GM18505 (cell line): Measurements from ENCODE around the gene SPATA9.
"Not testable (repeated sequence)": the region's sequence is repeated elsewhere in the genome, so short reads cannot be mapped to it uniquely, and the experiment has no call there.

Experiments
- ATAC-seq: cut with Tn5 transposase; IDR thresholded peaks from one replicate; pipeline ENCODE4 v1.9.1; 2021; ENCODE audit not compliant: unreplicated experiment
- POLR2A ChIP-seq: IDR thresholded peaks from 4 replicates; pipeline ENCODE4 v1.6.1; 2011; ENCODE audit warnings: borderline replicate concordance; ENCODE audit not compliant: insufficient read depth, insufficient read length; ENCODE audit errors: extremely low read depth

Gene SPATA9

DNA sequence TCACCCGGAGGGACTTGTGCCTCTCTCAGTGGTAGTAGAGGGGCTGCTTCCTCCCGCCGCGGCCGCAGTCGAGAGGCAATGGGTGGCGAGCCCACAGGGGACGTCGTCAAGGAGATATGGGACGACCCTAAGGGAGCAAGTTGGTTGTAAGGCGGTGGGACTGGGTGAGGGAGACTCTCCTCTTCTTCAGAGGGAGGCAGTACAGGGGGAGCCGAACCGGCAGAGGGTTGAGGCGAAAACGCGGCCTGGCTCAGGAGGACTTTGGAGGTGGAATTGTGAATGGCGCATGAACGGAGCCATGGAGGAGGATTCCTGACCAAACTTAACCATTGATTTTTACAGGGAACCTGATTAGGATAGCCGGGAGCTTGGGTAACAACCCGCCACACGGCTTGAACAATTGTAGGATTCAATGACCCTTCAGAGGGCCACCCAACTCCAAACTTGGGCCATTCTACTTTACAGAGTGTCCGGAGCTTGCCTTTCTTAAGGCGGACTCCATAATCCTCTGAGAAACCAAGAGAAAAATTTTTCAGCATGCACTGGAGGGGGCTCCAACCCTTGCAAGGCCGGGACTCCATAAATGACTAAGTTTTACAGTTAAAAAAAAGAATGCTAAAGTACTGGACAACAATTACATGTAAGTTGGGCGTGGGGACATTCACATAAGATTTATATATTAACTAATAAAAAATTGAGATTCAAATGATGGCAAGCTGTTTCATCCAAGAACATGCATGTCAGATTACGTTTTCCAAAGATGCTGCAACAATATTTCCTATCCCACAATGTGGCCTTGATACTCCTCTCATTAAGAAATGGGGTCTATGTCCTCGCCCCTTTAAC, 28.9 kb upstream of the SPATA9 start:
- ATAC-seq, result no peak

DNA sequence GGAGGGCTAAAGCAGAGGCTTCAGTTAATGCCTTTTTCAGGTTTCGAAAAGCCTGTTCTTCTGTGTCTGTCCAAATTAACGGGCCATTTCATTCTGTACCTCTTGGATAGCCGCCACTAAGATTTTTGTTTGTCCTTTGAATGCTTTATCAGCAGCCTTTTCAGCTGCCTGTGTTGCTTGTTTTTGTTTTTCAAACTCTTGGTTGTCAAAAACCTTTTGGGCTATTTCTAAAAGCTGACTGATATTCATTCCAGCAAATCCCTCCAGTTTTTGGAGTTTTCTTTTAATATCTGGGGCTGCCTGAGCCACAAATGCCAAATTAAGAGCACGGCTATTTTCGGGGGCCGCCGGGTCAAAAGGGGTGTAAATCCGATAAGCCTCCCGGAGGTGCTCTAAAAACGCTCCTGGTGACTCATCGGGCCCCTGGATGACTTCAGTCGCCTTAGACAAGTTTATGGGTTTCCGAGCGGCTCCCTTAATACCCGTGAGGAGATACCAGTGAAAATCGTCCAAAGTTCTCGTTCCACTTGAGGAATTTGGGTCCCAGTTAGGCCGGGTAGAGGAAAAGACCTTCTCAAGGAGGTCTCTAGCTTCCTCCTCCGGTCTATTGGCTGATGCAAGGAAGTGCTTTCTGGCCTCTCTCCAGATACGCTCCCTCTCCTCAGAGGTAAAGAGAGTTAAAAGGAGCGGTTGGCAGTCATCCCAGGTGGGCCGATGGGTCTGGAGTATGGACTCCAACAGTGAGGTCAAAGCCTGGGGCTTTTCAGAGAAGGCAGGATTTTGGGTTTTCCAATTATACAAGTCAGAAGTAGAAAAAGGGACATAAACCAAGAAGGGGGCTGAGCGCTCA, 28.1 kb upstream of the SPATA9 start:
- not testable (repeated sequence) for ATAC-seq

More for the DNA sequence above, 28.9 kb upstream of the SPATA9 start:
- no peak for TF ChIP-seq POLR2A

DNA sequence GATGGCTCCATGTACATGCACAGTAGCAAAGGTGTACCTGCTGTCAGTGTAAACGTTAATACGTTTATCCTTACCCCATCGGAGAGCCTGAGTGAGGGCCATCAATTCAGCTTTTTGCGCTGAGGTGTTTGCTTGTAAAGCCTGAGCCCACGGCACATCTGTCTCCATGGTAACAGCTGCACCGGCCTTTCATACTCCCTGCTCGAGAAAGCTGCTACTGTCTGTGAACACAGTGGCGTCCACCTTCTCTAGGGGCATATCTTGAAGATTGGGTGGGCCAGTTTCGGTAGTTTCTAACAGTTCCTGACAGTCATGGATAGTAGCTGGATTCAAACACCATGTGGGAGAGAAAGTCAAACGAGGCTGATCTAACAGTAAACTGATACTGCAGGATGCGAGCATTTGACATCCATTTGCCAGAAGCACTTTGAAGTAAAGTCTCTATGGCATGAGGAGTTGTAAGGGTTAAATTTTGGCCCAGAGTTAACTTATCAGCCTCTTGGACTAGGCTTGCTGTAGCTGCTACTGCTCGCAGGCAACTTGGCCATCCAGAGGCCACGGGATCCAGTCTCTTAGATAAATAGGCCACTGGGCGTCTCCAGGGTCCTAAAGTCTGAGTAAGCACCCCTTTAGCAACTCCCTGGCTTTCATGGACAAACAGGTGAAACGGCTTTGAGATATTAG, 27.3 kb upstream of the SPATA9 start:
- no peak for TF ChIP-seq POLR2A
- ATAC-seq, result no peak

DNA sequence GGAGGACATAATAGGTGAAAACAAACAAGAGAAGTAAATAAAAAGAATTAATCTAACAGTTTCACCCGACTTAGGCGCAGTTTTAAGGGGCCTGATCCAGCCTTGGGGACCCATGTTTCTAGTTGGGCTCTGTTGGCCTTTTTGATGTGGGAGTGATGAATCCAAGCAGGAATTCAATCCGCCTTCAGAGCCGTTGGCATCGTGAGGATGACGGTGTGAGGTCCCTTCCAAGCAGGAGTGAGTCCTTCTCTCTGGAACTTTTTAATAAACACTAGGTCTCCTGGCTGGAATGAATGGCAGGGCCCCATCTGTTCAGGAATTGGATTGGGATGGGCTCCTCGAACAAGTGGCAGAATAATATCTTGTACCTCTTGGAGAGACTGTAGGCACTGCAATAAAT, 26.1 kb upstream of the SPATA9 start:
- ATAC-seq, result no peak
- TF ChIP-seq POLR2A, result no peak

DNA sequence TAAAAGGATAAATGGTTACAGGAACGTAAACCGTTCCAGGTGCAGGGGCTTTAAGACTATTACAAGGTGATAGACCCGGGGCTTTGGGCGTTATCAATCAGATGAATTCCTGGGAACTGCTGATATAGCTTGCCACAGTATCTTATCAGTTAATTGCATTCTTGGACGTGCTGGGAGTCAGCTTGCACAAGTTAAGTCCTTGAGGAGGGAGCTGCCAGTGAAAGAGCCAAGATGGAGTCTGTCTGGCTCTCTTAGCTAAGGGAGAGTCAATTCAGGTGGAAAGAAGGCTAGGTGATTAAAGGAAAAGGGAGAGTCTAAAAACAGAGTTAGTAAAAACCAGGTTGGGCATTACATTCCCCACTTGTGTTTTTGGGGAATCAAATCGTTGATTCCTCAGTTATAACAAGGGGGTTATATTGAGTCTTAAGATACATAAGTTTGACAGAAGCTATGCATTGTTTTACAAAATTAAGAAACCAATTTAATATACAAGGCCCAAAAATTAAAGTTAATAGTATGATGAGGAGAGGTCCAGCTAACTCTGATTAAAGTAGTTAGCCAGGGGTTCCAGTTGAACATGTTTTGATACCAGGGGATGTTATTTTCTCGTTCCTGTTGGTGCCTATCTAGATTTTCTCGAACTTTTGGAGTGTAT, 24.9 kb upstream of the SPATA9 start:
- not testable (repeated sequence) for ATAC-seq

DNA sequence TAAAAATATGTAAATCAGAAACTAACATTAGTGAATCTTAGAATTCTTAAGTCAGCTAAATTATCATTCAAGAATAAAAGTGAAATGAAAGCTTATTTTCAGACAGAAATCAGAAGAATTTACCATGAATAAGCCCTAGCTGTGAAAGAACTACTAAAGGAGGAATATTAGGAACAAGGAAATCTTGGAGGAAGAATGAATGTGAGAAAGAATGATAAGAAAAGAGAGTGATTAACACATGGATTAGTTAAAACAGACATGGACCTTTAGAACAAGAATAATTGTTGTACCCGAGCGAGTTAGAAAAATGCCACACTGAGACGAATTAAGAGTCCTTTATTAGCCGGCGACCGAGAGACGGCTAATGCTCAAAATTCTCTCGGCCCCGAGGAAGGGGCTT, 24.3 kb upstream of the SPATA9 start:
- no peak for ATAC-seq
- TF ChIP-seq POLR2A, result no peak

DNA sequence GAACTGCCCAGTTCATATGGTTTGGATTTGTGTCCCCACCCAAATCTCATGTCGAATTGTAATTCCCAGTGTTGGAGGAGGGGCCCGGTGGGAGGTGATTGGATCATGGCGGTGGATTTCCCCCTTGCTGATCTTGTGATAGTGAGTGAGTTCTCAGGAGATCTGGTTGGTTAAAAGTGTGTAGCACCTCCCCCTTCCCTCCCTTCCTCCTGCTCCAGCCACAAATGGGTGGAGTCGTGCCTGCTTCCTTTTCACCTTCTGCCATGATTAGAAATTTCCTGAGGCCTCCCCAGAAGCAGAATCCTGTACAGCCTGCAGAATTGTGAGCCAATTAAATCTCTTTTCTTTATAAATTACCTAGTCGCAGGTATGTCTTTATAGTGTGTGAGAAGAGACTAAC, 23.4 kb upstream of the SPATA9 start:
- not testable (repeated sequence) for ATAC-seq

DNA sequence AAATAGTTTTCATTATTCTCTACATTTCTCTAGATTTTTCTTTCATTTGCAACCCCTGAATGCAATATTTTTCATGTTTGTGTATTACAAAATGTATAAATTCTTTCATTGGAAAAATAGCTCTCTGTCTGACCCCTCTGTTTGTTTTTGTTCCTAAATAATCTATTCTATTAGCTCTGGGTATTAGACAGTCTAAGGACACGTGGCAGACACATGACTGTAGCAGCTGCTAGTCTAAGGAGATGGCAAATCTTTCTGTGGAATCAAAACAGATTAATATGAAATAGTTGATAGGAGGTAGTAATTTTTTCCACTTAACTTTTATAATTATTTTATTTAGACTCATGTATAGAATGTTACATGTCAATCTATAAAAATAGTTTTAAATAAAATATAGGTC, 21.4 kb upstream of the SPATA9 start:
- no peak for ATAC-seq

DNA sequence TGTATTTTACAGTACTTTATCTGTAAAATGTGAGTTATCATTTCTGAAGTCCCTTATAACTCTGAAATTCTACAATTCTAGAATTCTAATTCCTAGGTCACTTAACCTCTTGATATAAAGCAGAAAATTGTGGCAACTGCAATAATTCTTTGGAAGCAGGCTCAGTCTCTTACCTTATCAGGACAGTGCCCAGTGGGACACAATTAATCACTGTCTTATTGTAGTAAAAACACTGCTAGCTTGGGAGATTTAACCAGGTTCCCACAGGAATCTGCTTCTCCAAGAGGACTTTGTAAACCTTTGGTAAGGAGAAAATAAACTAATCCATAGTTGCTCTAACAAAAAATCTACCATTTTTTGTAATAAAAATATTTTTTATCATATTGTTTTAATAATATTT, 18.3 kb upstream of the SPATA9 start:
- no peak for ATAC-seq
- TF ChIP-seq POLR2A, result no peak

More for the DNA sequence above, 21.4 kb upstream of the SPATA9 start:
- TF ChIP-seq POLR2A, result no peak

DNA sequence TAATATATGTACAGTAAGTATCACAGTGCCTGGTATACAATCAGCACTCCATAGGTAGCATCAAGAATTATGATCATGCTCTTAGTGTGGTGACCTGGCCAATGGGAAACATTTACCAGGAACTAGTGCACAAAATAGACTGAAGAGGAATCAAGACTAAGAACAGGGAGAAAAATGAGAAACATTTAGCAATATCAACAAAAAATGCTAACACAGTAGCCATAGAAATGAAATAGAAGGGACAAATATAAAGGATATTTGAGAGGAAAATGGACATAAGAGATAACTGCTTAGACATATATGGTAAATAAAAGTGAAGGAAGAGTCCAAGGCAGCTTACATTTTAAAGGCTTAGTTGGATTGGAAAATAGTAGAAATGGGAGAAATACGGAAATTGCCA, 16.5 kb upstream of the SPATA9 start:
- ATAC-seq, result no peak

DNA sequence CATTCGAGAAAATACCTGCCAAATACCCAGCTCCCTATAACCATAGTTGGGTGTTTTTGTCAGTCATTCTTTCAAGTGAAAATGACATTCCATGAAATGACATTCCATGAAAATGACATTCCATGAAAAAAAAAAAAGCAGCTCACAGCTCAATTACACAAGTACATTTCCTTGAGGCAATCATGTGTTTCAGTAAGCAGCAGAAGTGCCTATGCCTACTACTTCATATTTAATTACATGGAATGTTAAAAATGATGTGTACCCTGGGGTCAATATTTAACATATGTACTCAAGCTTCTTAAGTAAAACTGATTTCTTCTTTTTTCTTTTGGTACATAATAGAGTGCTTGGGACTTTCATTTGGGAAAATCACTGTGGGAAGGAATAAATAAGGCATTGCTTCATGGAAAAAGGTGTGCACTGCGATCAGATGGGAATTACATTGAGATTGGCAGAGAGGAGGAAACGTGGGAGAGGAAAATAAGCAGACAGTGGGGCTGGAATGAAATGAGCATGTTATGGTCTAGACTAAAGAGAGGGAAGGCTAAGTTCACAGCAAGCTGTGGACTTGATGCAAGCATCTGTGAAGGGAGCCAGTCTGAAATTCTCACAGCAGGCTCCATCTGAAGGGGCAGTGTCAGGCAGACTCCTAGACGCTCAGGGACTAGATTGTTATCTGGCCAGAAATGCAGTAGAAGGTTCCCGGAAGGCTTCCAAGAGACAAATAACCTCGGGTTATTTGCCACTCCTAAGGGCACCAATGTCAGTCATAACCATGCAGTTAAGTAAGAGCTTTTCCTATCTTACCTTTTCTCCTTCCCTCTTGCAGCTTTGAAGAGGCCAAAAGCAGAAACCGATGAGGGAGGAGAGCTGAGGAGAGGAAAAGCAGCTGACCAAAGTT, 15.2 kb upstream of the SPATA9 start:
- no peak for TF ChIP-seq POLR2A
- ATAC-seq, result no peak

More for the DNA sequence above, 16.5 kb upstream of the SPATA9 start:
- no peak for TF ChIP-seq POLR2A

DNA sequence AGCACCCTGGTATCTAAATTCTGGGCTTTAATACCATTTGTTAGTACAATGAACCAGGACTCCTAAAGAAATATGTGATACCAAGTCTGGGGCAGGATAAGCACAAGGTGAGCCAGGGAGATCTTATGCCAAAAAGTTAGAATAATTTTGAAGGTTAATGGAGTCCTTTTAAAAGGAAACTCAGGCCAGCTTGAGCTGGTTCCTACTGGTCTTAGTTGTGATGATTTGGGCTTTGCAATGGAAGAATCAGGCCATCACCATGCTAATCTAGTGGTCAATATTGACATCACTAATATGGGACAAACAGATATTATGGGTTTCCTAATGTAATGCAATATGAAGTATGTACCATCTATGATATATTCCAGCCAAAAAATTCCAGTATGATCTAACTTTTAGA, 7.5 kb upstream of the SPATA9 start:
- TF ChIP-seq POLR2A, result no peak
- ATAC-seq, result no peak
